CD4-positive, CD25-positive, alpha-beta regulatory T cell (primary cell): Measurements from ENCODE around the gene APOA4. TPM values are rescaled to one million over a fixed set of nuclear protein-coding genes. Genes with fewer than 3 reads are reported as not detected.
A peak's percentile ranks its signal among the peaks of the same experiment; 100 is the strongest.
"Not testable (repeated sequence)": the region's sequence is repeated elsewhere in the genome, so short reads cannot be mapped to it uniquely, and the experiment has no call there.

ENCODE experiments used
- ATAC-seq, 2 donors: fragments of 150-1000 bp; cut with Tn5 transposase; one replicate each; pipeline ENCODE4 v1.10.0; 2021; ENCODE audit warnings: low read depth in 2 of 2, moderate number of reproducible peaks in 2 of 2, moderate library complexity in 1 of 2
- DNase-seq, 3 donors: peaks; one replicate each; pipeline versions ENCODE4 v3.0.0 to v3.0.0-alpha.2; 2012 to 2022; ENCODE audit warnings: mixed read lengths in 1 of 3
- H3K27ac ChIP-seq: one replicate; pipeline ENCODE4 v1.7.0; 2013; ENCODE audit warnings: mild to moderate bottlenecking, low read length; ENCODE audit not compliant: insufficient read depth, poor library complexity, severe bottlenecking
- H3K27me3 ChIP-seq: one replicate; pipeline ENCODE4 v1.7.0; 2013; ENCODE audit warnings: low read length; ENCODE audit not compliant: control insufficient read depth, insufficient read depth
- H3K36me3 ChIP-seq: one replicate; pipeline ENCODE4 v1.7.0; 2013; ENCODE audit warnings: mild to moderate bottlenecking, low read length, moderate library complexity; ENCODE audit not compliant: control insufficient read depth, insufficient read depth
- H3K4me1 ChIP-seq: 2 replicates; pipeline ENCODE4 v1.7.0; 2013; ENCODE audit warnings: mild to moderate bottlenecking, low read length; ENCODE audit not compliant: insufficient read depth, control insufficient read depth, poor library complexity, severe bottlenecking
- H3K4me3 ChIP-seq: one replicate; pipeline ENCODE4 v1.7.0; 2013; ENCODE audit warnings: low read depth, mild to moderate bottlenecking, low read length, moderate library complexity
- H3K9me3 ChIP-seq, 2 experiments: 1 replicate in 1 of 2; 2 replicates in 1 of 2; pipeline ENCODE4 v1.7.0; 2013; ENCODE audit warnings: low read length in 2 of 2, mild to moderate bottlenecking in 1 of 2, moderate library complexity in 1 of 2; ENCODE audit not compliant: control insufficient read depth in 2 of 2
- H3K27ac Mint-ChIP-seq, 3 donors: one replicate each; pipeline ENCODE4 v1.8.0; 2020 to 2022; ENCODE audit warnings: mild to moderate bottlenecking in 3 of 3, mixed read lengths in 3 of 3, moderate library complexity in 2 of 3
- H3K27me3 Mint-ChIP-seq: one replicate; pipeline ENCODE4 v1.8.0; 2022; ENCODE audit warnings: mild to moderate bottlenecking, mixed read lengths
- H3K36me3 Mint-ChIP-seq: one replicate; pipeline ENCODE4 v1.8.0; 2020; ENCODE audit warnings: mixed read lengths
- H3K4me1 Mint-ChIP-seq, 4 donors: one replicate each; pipeline ENCODE4 v1.8.0; 2020 to 2022; ENCODE audit warnings: mixed read lengths in 4 of 4, mild to moderate bottlenecking in 1 of 4
- H3K4me3 Mint-ChIP-seq, 4 donors: one replicate each; pipeline ENCODE4 v1.8.0; 2020 to 2022; ENCODE audit warnings: mild to moderate bottlenecking in 4 of 4, mixed read lengths in 4 of 4, moderate library complexity in 3 of 4
- H3K9me3 Mint-ChIP-seq, 7 donors: one replicate each; pipeline ENCODE4 v1.8.0; 2020 to 2022; ENCODE audit warnings: mixed read lengths in 7 of 7, mild to moderate bottlenecking in 3 of 7, moderate library complexity in 2 of 7
- polyA plus RNA-seq, 4 donors: library from polyadenylated mRNA; unstranded; fragments of 300-500 nt; fragmentation: Illumina TruSeq; gene quantifications; one replicate each; pipeline ENCODE4 v1.2.3, GENCODE V29; 2021
- total RNA-seq: library from RNA; stranded (reverse); gene quantifications from one replicate; pipeline ENCODE4 v1.2.3, GENCODE V29; 2022

Gene APOA4
- total and polyA plus RNA-seq, 5 donors from 2014 or later, result not detected

- Mint-ChIP-seq H3K27ac (no peak overlapping the region), H3K9me3 (peaks cover 0 to 1% (median 0%) of the 10 kb centered on the region in 7 donors), H3K36me3 (no peaks in the 10 kb centered on the region), H3K27me3 (peaks cover 9% of the 10 kb centered on the region), H3K4me1 (no peaks in the 10 kb centered on the region), H3K4me3 (no peak overlapping the region)
- no peaks in the 10 kb centered on the region for H3K9me3 ChIP-seq
- H3K4me3 ChIP-seq, result no peak overlapping the region
- ATAC-seq, result no peak
- DNase-seq, result no peak
- no peaks in the 10 kb centered on the region for H3K27me3 ChIP-seq
- H3K27ac ChIP-seq, result no peak overlapping the region
- H3K36me3 ChIP-seq, result no peaks in the 10 kb centered on the region
- H3K4me1 ChIP-seq, result no peaks in the 10 kb centered on the region
Measured at GRCh38 chr11:116807601-116808261, 15.4 kb downstream of the APOA4 start.

- Histone ChIP-seq H3K4me3 (no peak overlapping the region), H3K9me3 (no peaks in the 10 kb centered on the region), H3K27me3 (peaks cover under 1% of the 10 kb centered on the region), H3K27ac (no peak overlapping the region), H3K4me1 (no peaks in the 10 kb centered on the region), H3K36me3 (no peaks in the 10 kb centered on the region)
- peaks cover 0 to 1% (median 0%) of the 10 kb centered on the region in 7 donors for H3K9me3 Mint-ChIP-seq
- H3K27ac Mint-ChIP-seq, result no peak overlapping the region
- H3K4me1 Mint-ChIP-seq, result no peaks in the 10 kb centered on the region
- no peaks in the 10 kb centered on the region for H3K36me3 Mint-ChIP-seq
- H3K4me3 Mint-ChIP-seq, result peak overlapping the region in 1 of 4 donors; percentile 43
- DNase-seq, result no peak
- no peak for ATAC-seq
- peaks cover 34% of the 10 kb centered on the region for H3K27me3 Mint-ChIP-seq
Measured at GRCh38 chr11:116804001-116804400, 19.1 kb downstream of the APOA4 start.

- not testable (repeated sequence) for H3K27me3 ChIP-seq, H3K36me3 Mint-ChIP-seq, H3K4me1 ChIP-seq, DNase-seq, H3K9me3 ChIP-seq, ATAC-seq, H3K4me3 Mint-ChIP-seq, H3K27ac Mint-ChIP-seq, H3K4me1 Mint-ChIP-seq, H3K27ac ChIP-seq, H3K9me3 Mint-ChIP-seq, H3K36me3 ChIP-seq, H3K4me3 ChIP-seq
- H3K27me3 Mint-ChIP-seq, result peaks cover 43% of the 10 kb centered on the region
Measured at GRCh38 chr11:116801662-116802061, 21.4 kb downstream of the APOA4 start.

GRCh38 chr11:116800610-116801009 is 22.5 kb downstream of the APOA4 start:
- no peaks in the 10 kb centered on the region for H3K4me1 Mint-ChIP-seq
- Histone ChIP-seq H3K9me3 (no peaks in the 10 kb centered on the region), H3K27me3 (peaks cover 3% of the 10 kb centered on the region), H3K4me1 (no peaks in the 10 kb centered on the region), H3K4me3 (no peak overlapping the region), H3K27ac (no peak overlapping the region), H3K36me3 (no peaks in the 10 kb centered on the region)
- H3K4me3 Mint-ChIP-seq, result no peak overlapping the region
- H3K9me3 Mint-ChIP-seq, result no peaks in the 10 kb centered on the region
- no peaks in the 10 kb centered on the region for H3K36me3 Mint-ChIP-seq
- ATAC-seq (no peak), DNase-seq (no peak)
- H3K27ac Mint-ChIP-seq, result no peak overlapping the region
- peaks cover 44% of the 10 kb centered on the region for H3K27me3 Mint-ChIP-seq

- Mint-ChIP-seq H3K27ac (no peak overlapping the region), H3K4me3 (no peak overlapping the region), H3K9me3 (no peaks in the 10 kb centered on the region), H3K4me1 (peaks cover 0 to under 1% (median 0%) of the 10 kb centered on the region in 4 donors), H3K27me3 (peaks cover 44% of the 10 kb centered on the region), H3K36me3 (no peaks in the 10 kb centered on the region)
- no peaks in the 10 kb centered on the region for H3K36me3 ChIP-seq
- peaks cover 3% of the 10 kb centered on the region for H3K27me3 ChIP-seq
- ATAC-seq (no peak), DNase-seq (no peak)
- H3K4me3 ChIP-seq, result no peak overlapping the region
- no peaks in the 10 kb centered on the region for H3K4me1 ChIP-seq
- H3K9me3 ChIP-seq, result no peaks in the 10 kb centered on the region
- H3K27ac ChIP-seq, result no peak overlapping the region
Measured at GRCh38 chr11:116798368-116798767, 24.7 kb downstream of the APOA4 start.

- Mint-ChIP-seq H3K9me3 (no peaks in the 10 kb centered on the region), H3K4me3 (no peak overlapping the region), H3K27ac (no peak overlapping the region), H3K27me3 (peaks cover 41% of the 10 kb centered on the region), H3K36me3 (no peaks in the 10 kb centered on the region), H3K4me1 (peaks cover 0 to 6% (median 3%) of the 10 kb centered on the region in 4 donors)
- H3K4me1 ChIP-seq, result no peaks in the 10 kb centered on the region
- ATAC-seq, result no peak
- no peak overlapping the region for H3K4me3 ChIP-seq
- no peak for DNase-seq
- no peak overlapping the region for H3K27ac ChIP-seq
- no peaks in the 10 kb centered on the region for H3K9me3 ChIP-seq
- H3K27me3 ChIP-seq, result peaks cover 3% of the 10 kb centered on the region
- no peaks in the 10 kb centered on the region for H3K36me3 ChIP-seq
Measured at GRCh38 chr11:116797816-116798215, 25.3 kb downstream of the APOA4 start.

- H3K4me1 Mint-ChIP-seq, result peaks cover 0 to 6% (median 3%) of the 10 kb centered on the region in 4 donors
- no peak overlapping the region for H3K27ac Mint-ChIP-seq
- no peak overlapping the region for H3K4me3 Mint-ChIP-seq
- H3K36me3 ChIP-seq, result no peaks in the 10 kb centered on the region
- H3K36me3 Mint-ChIP-seq, result no peaks in the 10 kb centered on the region
- no peaks in the 10 kb centered on the region for H3K9me3 ChIP-seq
- no peak for ATAC-seq
- H3K4me1 ChIP-seq, result peaks cover 2% of the 10 kb centered on the region
- DNase-seq, result no peak
- H3K27me3 Mint-ChIP-seq, result peaks cover 32% of the 10 kb centered on the region
- no peak overlapping the region for H3K4me3 ChIP-seq
- H3K9me3 Mint-ChIP-seq, result no peaks in the 10 kb centered on the region
- no peak overlapping the region for H3K27ac ChIP-seq
- peaks cover 3% of the 10 kb centered on the region for H3K27me3 ChIP-seq
Measured at GRCh38 chr11:116796548-116796947, 26.6 kb downstream of the APOA4 start.

- no peak overlapping the region for H3K4me3 Mint-ChIP-seq
- Histone ChIP-seq H3K27me3 (peaks cover 3% of the 10 kb centered on the region), H3K27ac (no peak overlapping the region), H3K9me3 (no peaks in the 10 kb centered on the region), H3K4me1 (peaks cover 9% of the 10 kb centered on the region), H3K4me3 (no peak overlapping the region), H3K36me3 (no peaks in the 10 kb centered on the region)
- no peak overlapping the region for H3K27ac Mint-ChIP-seq
- H3K9me3 Mint-ChIP-seq, result no peaks in the 10 kb centered on the region
- H3K4me1 Mint-ChIP-seq, result peaks cover 5 to 11% (median 6%) of the 10 kb centered on the region in 4 donors
- H3K27me3 Mint-ChIP-seq, result peaks cover 29% of the 10 kb centered on the region
- no peaks in the 10 kb centered on the region for H3K36me3 Mint-ChIP-seq
- ATAC-seq, result no peak
- DNase-seq, result no peak
Measured at GRCh38 chr11:116794851-116795250, 28.3 kb downstream of the APOA4 start.
